NB4 (cell line): ENCODE measurements around the gene TBL1XR1.

Experiments
- DNase-seq: peaks from one replicate; pipeline ENCODE4 v3.0.0; 2010; ENCODE audit warnings: low read depth
- H3K4me3 ChIP-seq: one replicate; pipeline ENCODE4 v1.5.1; 2011; ENCODE audit warnings: mild to moderate bottlenecking, low read depth, low read length, moderate library complexity
- CTCF ChIP-seq: IDR thresholded peaks from one replicate; pipeline ENCODE4 v1.5.1; 2012; ENCODE audit warnings: low read depth, low read length
- MAX ChIP-seq: IDR thresholded peaks from 2 replicates; pipeline ENCODE4 v1.6.1; 2011; ENCODE audit warnings: low read depth, low read length
- MYC ChIP-seq: IDR thresholded peaks from 2 replicates; pipeline ENCODE4 v1.6.1; 2011; ENCODE audit warnings: low read depth, low read length
- POLR2A ChIP-seq: IDR thresholded peaks from 2 replicates; pipeline ENCODE4 v1.6.1; 2011; ENCODE audit warnings: mild to moderate bottlenecking; ENCODE audit not compliant: insufficient read length; ENCODE audit errors: extremely low read depth

TBL1XR1 gene

GRCh38 chr3:177045222-177045621 lies 152.1 kb downstream of the TBL1XR1 start:
- no peak for DNase-seq
- H3K4me3 ChIP-seq = no peak overlapping the region
- TF ChIP-seq POLR2A (no peak), MYC (no peak)

DNA sequence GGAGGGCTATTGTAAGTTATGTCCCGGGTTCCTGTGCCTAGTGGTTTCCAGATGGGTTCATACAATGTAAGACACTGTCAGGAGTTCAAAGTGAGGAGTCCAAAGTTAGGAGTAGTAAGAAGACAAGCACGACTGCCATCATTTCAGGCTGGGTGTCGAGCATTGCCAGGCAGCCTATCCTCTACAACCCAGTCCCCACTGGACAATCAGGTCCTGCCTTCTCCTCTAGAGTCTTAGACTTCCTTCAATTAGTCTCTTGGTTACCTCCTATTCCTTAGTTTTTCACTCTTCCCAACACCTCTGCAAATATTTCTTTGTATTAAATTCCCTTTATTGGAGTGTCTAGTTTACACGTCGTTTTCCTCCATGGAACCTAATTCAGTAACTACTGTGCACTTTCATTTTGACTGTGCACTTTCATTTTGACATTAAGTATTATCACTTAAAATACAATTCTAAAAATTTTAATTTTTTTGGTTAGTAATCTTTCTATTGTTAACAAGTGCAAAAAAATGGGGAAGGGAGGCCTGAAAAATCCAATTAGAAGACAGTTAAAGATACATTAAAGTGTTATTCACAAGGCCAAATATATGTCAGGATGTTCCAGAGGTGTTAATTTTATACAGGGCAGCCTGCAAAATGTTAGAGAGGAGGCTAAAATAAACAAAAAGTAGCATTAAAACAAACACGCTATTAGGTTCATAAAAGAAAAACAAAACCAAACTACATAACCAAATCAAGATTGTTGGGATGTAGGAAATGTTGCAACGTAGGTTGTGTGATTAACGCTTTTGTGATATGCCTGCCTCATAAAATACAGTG lies 155.3 kb downstream of the TBL1XR1 start:
- no peak overlapping the region for H3K4me3 ChIP-seq
- DNase-seq = no peak
- no peak for TF ChIP-seq MYC
- no peak for TF ChIP-seq CTCF
- no peak for TF ChIP-seq POLR2A
- TF ChIP-seq MAX = no peak

DNA sequence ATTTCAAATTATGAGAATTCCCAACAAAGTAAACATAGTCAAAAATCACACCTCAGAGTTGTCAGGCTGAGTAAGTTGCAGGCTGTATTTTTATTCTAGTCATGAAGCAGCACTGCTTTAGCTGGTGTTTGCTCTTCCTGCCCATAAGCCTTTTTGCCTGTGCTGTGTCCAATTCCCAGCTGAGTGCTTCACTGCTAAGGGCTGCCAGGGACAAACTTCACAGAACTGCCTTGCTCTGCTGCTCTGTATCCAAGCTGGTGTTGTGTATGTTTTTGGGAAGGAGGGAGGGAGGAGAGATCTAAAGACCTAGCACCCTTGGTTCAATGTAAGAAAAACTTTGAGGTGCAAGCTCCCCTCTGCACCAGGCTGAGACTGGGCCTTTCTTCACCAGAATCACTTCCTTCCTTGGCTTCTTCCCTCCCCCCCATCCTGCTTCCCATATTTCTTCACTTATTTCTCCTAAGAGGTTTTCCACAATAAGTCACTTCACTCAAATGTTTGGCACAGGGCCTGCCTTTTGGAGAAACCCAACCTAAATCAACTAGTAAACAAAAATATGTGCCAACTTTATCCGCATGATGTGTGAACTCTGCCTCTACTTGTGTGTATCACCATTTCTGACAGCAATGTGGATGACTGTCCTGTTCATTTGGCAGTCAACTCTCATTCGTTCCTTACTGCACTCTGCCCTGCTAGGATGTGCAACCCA lies 156.1 kb downstream of the TBL1XR1 start:
- H3K4me3 ChIP-seq = no peak overlapping the region
- no peak for DNase-seq
- TF ChIP-seq CTCF (no peak), MAX (no peak)

- H3K4me3 ChIP-seq = no peak overlapping the region
- no peak for DNase-seq
- no peak for TF ChIP-seq CTCF
- no peak for TF ChIP-seq POLR2A
- TF ChIP-seq MYC = no peak
- no peak for TF ChIP-seq MAX
Measured at GRCh38 chr3:177039490-177040274, 157.6 kb downstream of the TBL1XR1 start.

GRCh38 chr3:177037241-177037640 lies 160.0 kb downstream of the TBL1XR1 start:
- no peak for TF ChIP-seq POLR2A
- TF ChIP-seq CTCF = no peak
- no peak for TF ChIP-seq MYC
- no peak for TF ChIP-seq MAX
- no peak for DNase-seq
- H3K4me3 ChIP-seq = no peak overlapping the region

DNA sequence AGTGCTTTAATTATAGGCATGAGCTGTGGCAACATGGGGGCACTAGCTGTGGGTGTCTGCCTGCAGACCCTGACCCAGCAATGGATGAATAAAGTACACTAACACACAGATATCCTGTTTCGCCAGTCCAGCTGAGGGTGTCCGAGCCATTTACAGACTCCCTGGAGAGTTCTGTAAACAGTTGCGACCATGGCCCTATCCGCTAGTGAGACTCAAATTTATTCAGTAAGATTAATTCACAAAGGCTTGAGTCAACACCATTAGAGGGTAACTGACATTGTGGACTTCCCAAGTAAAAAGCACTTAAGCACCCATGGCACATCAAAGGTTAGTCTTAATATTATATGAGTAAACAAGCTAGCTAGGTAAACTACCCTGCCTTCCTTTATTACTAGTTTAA lies 161.6 kb downstream of the TBL1XR1 start:
- no peak overlapping the region for H3K4me3 ChIP-seq
- TF ChIP-seq MYC (no peak), POLR2A (no peak), MAX (no peak), CTCF (no peak)
- no peak for DNase-seq
